HepG2 (cell line): ENCODE measurements around the gene RAD21L1. TPM values are rescaled to one million over a fixed set of nuclear protein-coding genes. Genes with fewer than 3 reads are reported as not detected.

ENCODE experiments used
- ATAC-seq: fragments of 200-7000 bp; cut with Tn5 transposase; 3 replicates; pipeline ENCODE4 v1.9.1; 2020; ENCODE audit warnings: mild to moderate bottlenecking, moderate library complexity
- BruUV-seq: library from RNA; stranded (reverse); fragments of 400-500 nt; replicated peaks from 2 replicates; lab custom pipeline; 2021; lab: Mats Ljungman, UMichigan
- CTCF ChIA-PET: fragments of 300-600 bp; formaldehyde crosslinking; extraction: SDS; loops from one replicate; lab custom pipeline; 2021; ENCODE audit warnings: low total read pairs, inconsistent platforms, low intra/inter-chr PET ratio; lab: Yijun Ruan, JAX
- POLR2A ChIA-PET: fragments of 350-600 bp; sonication (Branson Sonifier 250); formaldehyde crosslinking; loops from one replicate; lab custom pipeline; 2020; ENCODE audit warnings: antibody characterized with exemption, inconsistent platforms; lab: Yijun Ruan, JAX
- DNase-seq: peaks from one replicate; pipeline ENCODE4 v3.0.0-alpha.2; 2015; ENCODE audit warnings: low spot score
- FAIRE-seq: peaks from 3 replicates; lab custom pipeline; 2011; peaks lifted over from hg19 to GRCh38; lab: Jason Lieb, UNC
- H2AFZ ChIP-seq: one replicate; pipeline ENCODE4 v1.6.1; 2011; ENCODE audit warnings: low read length, inconsistent platforms
- H3K27ac ChIP-seq: fragments of 300-600 bp; 3 replicates; pipeline ENCODE4 v1.8.0; 2011; ENCODE audit warnings: mixed run types, mild to moderate bottlenecking, mixed read lengths, low read length, inconsistent platforms; ENCODE audit not compliant: insufficient read depth; ENCODE audit errors: extremely low read length
- H3K27me3 ChIP-seq, 2 experiments: fragments of 200-600 bp in 1 of 2; 2 replicates in 1 of 2; 3 replicates in 1 of 2; pipeline versions ENCODE4 v1.6.0 to v1.8.0; 2011; ENCODE audit warnings: low read length in 2 of 2, mild to moderate bottlenecking in 2 of 2, moderate library complexity in 2 of 2, inconsistent platforms in 1 of 2; ENCODE audit not compliant: insufficient read depth in 2 of 2, control insufficient read depth in 1 of 2
- H3K36me3 ChIP-seq, 2 experiments: fragments of 200-600 bp in 1 of 2; replicated peaks in 1 of 2; 2 replicates in 1 of 2; 3 replicates in 1 of 2; pipeline versions ENCODE4 v1.5.1 to v1.8.0; 2011; ENCODE audit warnings: low read length in 2 of 2, inconsistent platforms in 1 of 2; ENCODE audit not compliant: insufficient read depth in 2 of 2, control insufficient read depth in 1 of 2
- H3K4me1 ChIP-seq: 2 replicates; pipeline ENCODE4 v1.5.1; 2012; ENCODE audit warnings: low read length, inconsistent platforms; ENCODE audit not compliant: insufficient read depth
- H3K4me2 ChIP-seq: 2 replicates; pipeline ENCODE4 v1.6.0; 2011; ENCODE audit warnings: low read depth, low read length, inconsistent platforms
- H3K4me3 ChIP-seq, 3 experiments: fragments of 200-600 bp in 1 of 3; sonication (generic), shearing (Covaris generic) in 1 of 3; replicated peaks in 1 of 3; 2 replicates each; pipeline ENCODE4 v1.5.1; 2011 to 2016; ENCODE audit warnings: low read length in 3 of 3, inconsistent platforms in 2 of 3, low read depth in 2 of 3, mild to moderate bottlenecking in 2 of 3, control low read depth in 1 of 3, mixed read lengths in 1 of 3; ENCODE audit not compliant: insufficient read depth in 1 of 3
- H3K79me2 ChIP-seq: one replicate; pipeline ENCODE4 v1.6.1; 2011; ENCODE audit warnings: low read length, inconsistent platforms; ENCODE audit not compliant: insufficient read depth
- H3K9ac ChIP-seq: 2 replicates; pipeline ENCODE4 v1.6.0; 2011; ENCODE audit warnings: mild to moderate bottlenecking, low read depth, low read length, inconsistent platforms; ENCODE audit not compliant: insufficient read depth
- H3K9me3 ChIP-seq: 2 replicates; pipeline ENCODE4 v1.5.1; 2012; ENCODE audit warnings: mild to moderate bottlenecking, low read length
- H4K20me1 ChIP-seq: 2 replicates; pipeline ENCODE4 v1.6.0; 2011; ENCODE audit warnings: inconsistent platforms, mild to moderate bottlenecking, low read length, moderate library complexity; ENCODE audit not compliant: insufficient read depth
- DNMT3B ChIP-seq: conservative IDR thresholded peaks from 2 replicates; pipeline ENCODE4 v1.6.1; 2016; ENCODE audit warnings: missing biosample characterization, control low read depth
- HMGXB4 ChIP-seq, 2 experiments: sonication (generic) in 1 of 2; formaldehyde crosslinking in 1 of 2; IDR thresholded peaks; 2 replicates each; pipeline versions ENCODE4 v1.4.0 to v1.6.1; 2018 to 2020; ENCODE audit warnings: missing genetic modification reagents in 2 of 2, borderline replicate concordance in 1 of 2, low read depth in 1 of 2, mild to moderate bottlenecking in 1 of 2, missing biosample characterization in 1 of 2
- MAFK ChIP-seq, 2 experiments: IDR thresholded peaks in 1 of 2; conservative IDR thresholded peaks in 1 of 2; 2 replicates each; pipeline ENCODE4 v1.6.1; 2011; ENCODE audit warnings: improper control_type of control experiment in 2 of 2, low read length in 2 of 2
- NCOA5 ChIP-seq: sonication (generic); formaldehyde crosslinking; IDR thresholded peaks from 2 replicates; pipeline ENCODE4 v1.4.0; 2020; ENCODE audit warnings: missing genetic modification reagents
- REL ChIP-seq: sonication (generic); formaldehyde crosslinking; conservative IDR thresholded peaks from 2 replicates; pipeline ENCODE4 v1.8.0; 2022; ENCODE audit warnings: mild to moderate bottlenecking, missing genetic modification reagents, moderate library complexity
- SP2 ChIP-seq: sonication (generic); formaldehyde crosslinking; IDR thresholded peaks from 2 replicates; pipeline ENCODE4 v1.5.1; 2020; ENCODE audit warnings: mild to moderate bottlenecking, missing genetic modification reagents
- STAT5B ChIP-seq: sonication (generic); formaldehyde crosslinking; IDR thresholded peaks from 2 replicates; pipeline ENCODE4 v1.4.0; 2020; ENCODE audit warnings: missing genetic modification reagents
- ZNF451 ChIP-seq: sonication (generic); formaldehyde crosslinking; IDR thresholded peaks from 2 replicates; pipeline ENCODE4 v1.5.0; 2020; ENCODE audit warnings: mild to moderate bottlenecking, missing genetic modification reagents
- ZNF646 ChIP-seq: sonication (generic); formaldehyde crosslinking; IDR thresholded peaks from 2 replicates; pipeline ENCODE4 v1.9.0; 2021; ENCODE audit warnings: mild to moderate bottlenecking, missing genetic modification reagents
- WGBS: methylation state at CpG from one replicate; pipeline ENCODE4 v1.1.6; 2017; ENCODE audit warnings: low lambda C conversion rate; 5-methylcytosine and 5-hydroxymethylcytosine counted together
- in situ Hi-C: cut with HindIII; loops from 2 replicates; pipeline ENCODE4 v1.10.0; 2017; ENCODE audit warnings: low pct_unique_long_range_greater_than_20kb; ENCODE audit not compliant: extremely low pct_ligation_motif_present
- intact Hi-C: fragments of 100-400 bp; cut with micrococcal nuclease; formaldehyde crosslinking; loops from one replicate; pipeline ENCODE4 v1.10.0; 2022; ENCODE audit not compliant: unreplicated experiment
- polyA plus RNA-seq, 8 experiments: library from polyadenylated mRNA; depleted of rRNA in 3 of 8; stranded (reverse) in 7 of 8; unstranded in 1 of 8; fragments of >200 nt; fragmentation: Illumina TruSeq in 4 of 8; extraction: Trizol in 4 of 8; gene quantifications; 2 replicates each; pipeline versions ENCODE4 v1.2.1 to v1.2.3, GENCODE V29; 2011 to 2016; ENCODE audit warnings: low read depth in 4 of 8, missing spikeins in 1 of 8, mixed read lengths in 1 of 8; ENCODE audit not compliant: insufficient read depth in 1 of 8
- total RNA-seq, 5 experiments: library from RNA; depleted of rRNA; stranded (reverse); fragments of >200 nt; fragmentation: Illumina TruSeq; extraction: Trizol; gene quantifications; 2 replicates each; pipeline ENCODE4 v1.2.3, GENCODE V29; 2016; ENCODE audit warnings: low read depth in 1 of 5

RAD21L1 gene
- total and polyA plus RNA-seq, 2 of the 13 experiments (the other 11 are each of a cell fraction or from before 2014, with no cell fraction given): not detected

- in situ Hi-C loops: no loop called here
- 31% methylated on average over 5 of the region's 5 CpGs for WGBS
- H4K20me1 ChIP-seq: no peaks in the 10 kb centered on the region
- no peak overlapping the region for H3K9ac ChIP-seq
- CTCF ChIA-PET: no interaction called here
- no peak overlapping the region for H3K4me2 ChIP-seq
- no peak overlapping the region for H2AFZ ChIP-seq
- H3K27ac ChIP-seq: no peak overlapping the region
- intact Hi-C loops: loop anchor here (10.0 kb wide), 1 partner anchor 406 kb away; no protein-coding TSS in a partner anchor
- no TSS peak for BruUV-seq
- FAIRE-seq (no peak), DNase-seq (no peak), ATAC-seq (no peak)
- no peaks in the 10 kb centered on the region for H3K36me3 ChIP-seq
- peaks cover 3 to 26% of the 10 kb centered on the region in 2 experiments; a peak in 4 of 5 replicates for H3K27me3 ChIP-seq
- no peaks in the 10 kb centered on the region for H3K9me3 ChIP-seq
- TF ChIP-seq MAFK (conservative IDR thresholded peaks at IDR 0.05 in 1 of 2, IDR thresholded peaks at IDR 0.05 in 1 of 2; ENCODE audit: low read length in 2 of 2) (no peak), HMGXB4 (CRISPR knock-in tag; IDR thresholded peaks at IDR 0.05; ENCODE audit: borderline replicate concordance in 1 of 2, low read depth in 1 of 2) (no peak), REL (no peak), ZNF646 (CRISPR knock-in tag) (no peak), DNMT3B (CRISPR knock-in tag) (no peak), ZNF451 (CRISPR knock-in tag) (no peak), SP2 (CRISPR knock-in tag) (no peak), STAT5B (CRISPR knock-in tag) (no peak), NCOA5 (no peak)
- no peaks in the 10 kb centered on the region for H3K79me2 ChIP-seq
- POLR2A ChIA-PET: no interaction called here
- no peaks in the 10 kb centered on the region for H3K4me1 ChIP-seq
- H3K4me3 ChIP-seq: no peak overlapping the region
These were observed 65.4 kb downstream of the RAD21L1 start for GRCh38 chr20:1291191-1291741.
